Measurements from ENCODE around the gene ZNF593OS.

The ZNF593OS gene

GRCh38 chr1:26213335-26213905 is 41.8 kb upstream of the ZNF593OS start:
- Histone ChIP-seq H3K23ac (ENCODE audit: low read length) (no peak overlapping the region), H4K5ac (ENCODE audit: low read length) (no peak overlapping the region), H3K27ac (ENCODE audit: low read depth, low read length) (no peak overlapping the region), H3K4me2 (ENCODE audit: low read length) (no peak overlapping the region), H3K18ac (ENCODE audit: low read length) (no peak overlapping the region), H3K9ac (ENCODE audit: low read length) (no peak overlapping the region), H4K8ac (ENCODE audit: low read depth, low read length) (no peak overlapping the region), H3K36me3 (ENCODE audit: control insufficient read depth, insufficient read depth, low read length) (no peaks in the 10 kb centered on the region), H3K27me3 (ENCODE audit: insufficient read depth, low read length, poor library complexity) (no peaks in the 10 kb centered on the region), H3K79me2 (ENCODE audit: control insufficient read depth, insufficient read depth, low read length) (no peaks in the 10 kb centered on the region), H3K4me1 (ENCODE audit: control insufficient read depth, low read depth, low read length) (no peaks in the 10 kb centered on the region), H3K79me1 (ENCODE audit: low read length) (no peaks in the 10 kb centered on the region), H2AK5ac (ENCODE audit: low read length) (no peak overlapping the region), H2BK15ac (replicated peaks; ENCODE audit: low read depth) (no peak overlapping the region), H3K4me3 (ENCODE audit: low read length) (no peak overlapping the region), H2BK5ac (ENCODE audit: low read length) (no peak overlapping the region), H2BK120ac (ENCODE audit: low read depth, low read length) (no peak overlapping the region), H3K4ac (ENCODE audit: low read depth, low read length) (no peak overlapping the region), H3K56ac (ENCODE audit: low read length) (no peak overlapping the region)
- no CpG with 5 or more reads among the region's 6 CpGs for WGBS (ENCODE audit: extremely low coverage, insufficient coverage, low lambda C conversion rate)
- no peak for DNase-seq

- no peak overlapping the region for H2BK15ac ChIP-seq (replicated peaks; ENCODE audit: low read depth)
- no peak overlapping the region for H3K18ac ChIP-seq (ENCODE audit: low read length)
- H3K27me3 ChIP-seq (ENCODE audit: insufficient read depth, low read length, poor library complexity), result no peaks in the 10 kb centered on the region
- H3K79me2 ChIP-seq (ENCODE audit: control insufficient read depth, insufficient read depth, low read length), result no peaks in the 10 kb centered on the region
- H3K56ac ChIP-seq (ENCODE audit: low read length), result no peak overlapping the region
- H2AK5ac ChIP-seq (ENCODE audit: low read length), result no peak overlapping the region
- WGBS (ENCODE audit: extremely low coverage, insufficient coverage, low lambda C conversion rate), result no CpG with 5 or more reads among the region's 5 CpGs
- H3K23ac ChIP-seq (ENCODE audit: low read length), result no peak overlapping the region
- no peak overlapping the region for H3K4ac ChIP-seq (ENCODE audit: low read depth, low read length)
- H2BK5ac ChIP-seq (ENCODE audit: low read length), result no peak overlapping the region
- no peak overlapping the region for H3K27ac ChIP-seq (ENCODE audit: low read depth, low read length)
- no peak overlapping the region for H4K5ac ChIP-seq (ENCODE audit: low read length)
- no peaks in the 10 kb centered on the region for H3K4me1 ChIP-seq (ENCODE audit: control insufficient read depth, low read depth, low read length)
- H3K9ac ChIP-seq (ENCODE audit: low read length), result no peak overlapping the region
- H3K79me1 ChIP-seq (ENCODE audit: low read length), result no peaks in the 10 kb centered on the region
- H3K4me3 ChIP-seq (ENCODE audit: low read length), result no peak overlapping the region
- H3K4me2 ChIP-seq (ENCODE audit: low read length), result no peak overlapping the region
- H2BK120ac ChIP-seq (ENCODE audit: low read depth, low read length), result no peak overlapping the region
- no peak overlapping the region for H4K8ac ChIP-seq (ENCODE audit: low read depth, low read length)
- DNase-seq, result no peak
- no peaks in the 10 kb centered on the region for H3K36me3 ChIP-seq (ENCODE audit: control insufficient read depth, insufficient read depth, low read length)
These were observed 41.1 kb upstream of the ZNF593OS start for GRCh38 chr1:26212726-26213125.

DNA sequence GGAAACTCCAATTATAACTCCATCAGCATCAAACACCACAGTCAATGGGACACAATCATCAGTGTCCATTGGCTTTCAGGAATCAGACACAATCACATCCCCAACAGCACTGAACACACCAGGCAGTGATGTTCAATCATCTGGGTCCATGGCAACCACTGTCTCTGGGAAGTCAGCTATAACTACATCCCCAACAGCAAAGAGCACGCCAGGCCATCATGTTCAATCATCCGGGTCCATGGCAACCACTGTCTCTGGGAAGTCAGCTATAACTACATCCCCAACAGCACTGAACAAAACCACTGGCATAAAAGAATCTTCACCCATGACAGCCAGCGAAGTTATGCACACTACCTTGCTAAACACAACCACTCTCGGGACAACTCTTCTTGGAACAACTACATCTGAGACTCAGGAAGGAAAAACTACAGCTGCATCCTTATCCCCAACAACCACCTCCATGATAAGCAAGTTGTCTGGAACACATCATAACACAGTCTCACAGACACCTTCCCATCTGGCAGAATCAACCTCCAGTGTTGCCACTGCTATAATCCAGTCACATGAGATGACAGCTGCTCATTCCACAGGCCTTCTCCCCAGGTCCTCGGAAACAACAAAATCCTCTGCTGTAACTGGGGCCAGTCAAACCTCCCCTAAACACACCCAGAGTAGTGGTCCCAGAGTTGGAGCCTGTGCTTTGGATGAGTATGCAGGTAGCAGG is 38.7 kb upstream of the ZNF593OS start:
- DNase-seq, result no peak
- WGBS (ENCODE audit: extremely low coverage, insufficient coverage, low lambda C conversion rate), result no CpG with 5 or more reads among the region's 5 CpGs
- no peak overlapping the region for H3K27ac ChIP-seq (ENCODE audit: low read depth, low read length)

GRCh38 chr1:26203642-26204318 is 32.1 kb upstream of the ZNF593OS start:
- no peak overlapping the region for H3K4me2 ChIP-seq (ENCODE audit: low read length)
- H3K27ac ChIP-seq (ENCODE audit: low read depth, low read length), result no peak overlapping the region
- no peak overlapping the region for H3K23ac ChIP-seq (ENCODE audit: low read length)
- no CpG with 5 or more reads among the region's 9 CpGs for WGBS (ENCODE audit: extremely low coverage, insufficient coverage, low lambda C conversion rate)
- H3K56ac ChIP-seq (ENCODE audit: low read length), result no peak overlapping the region
- H3K79me2 ChIP-seq (ENCODE audit: control insufficient read depth, insufficient read depth, low read length), result no peaks in the 10 kb centered on the region
- no peaks in the 10 kb centered on the region for H3K27me3 ChIP-seq (ENCODE audit: insufficient read depth, low read length, poor library complexity)
- no peak overlapping the region for H2AK5ac ChIP-seq (ENCODE audit: low read length)
- H3K4me1 ChIP-seq (ENCODE audit: control insufficient read depth, low read depth, low read length), result peaks cover 3% of the 10 kb centered on the region
- no peak overlapping the region for H3K4me3 ChIP-seq (ENCODE audit: low read length)
- H3K4ac ChIP-seq (ENCODE audit: low read depth, low read length), result no peak overlapping the region
- no peak overlapping the region for H3K9ac ChIP-seq (ENCODE audit: low read length)
- no peak overlapping the region for H3K18ac ChIP-seq (ENCODE audit: low read length)
- peak; percentile 30 for DNase-seq
- H2BK120ac ChIP-seq (ENCODE audit: low read depth, low read length), result no peak overlapping the region
- H4K8ac ChIP-seq (ENCODE audit: low read depth, low read length), result no peak overlapping the region
- no peaks in the 10 kb centered on the region for H3K79me1 ChIP-seq (ENCODE audit: low read length)
- H3K36me3 ChIP-seq (ENCODE audit: control insufficient read depth, insufficient read depth, low read length), result no peaks in the 10 kb centered on the region
- no peak overlapping the region for H2BK15ac ChIP-seq (replicated peaks; ENCODE audit: low read depth)
- H2BK5ac ChIP-seq (ENCODE audit: low read length), result no peak overlapping the region
- H4K5ac ChIP-seq (ENCODE audit: low read length), result no peak overlapping the region

More for the DNA sequence above, 38.7 kb upstream of the ZNF593OS start:
- Histone ChIP-seq H3K79me2 (ENCODE audit: control insufficient read depth, insufficient read depth, low read length) (no peaks in the 10 kb centered on the region), H3K56ac (ENCODE audit: low read length) (peak overlapping the region; percentile 1), H2BK5ac (ENCODE audit: low read length) (no peak overlapping the region), H3K23ac (ENCODE audit: low read length) (no peak overlapping the region), H2BK120ac (ENCODE audit: low read depth, low read length) (no peak overlapping the region), H2BK15ac (replicated peaks; ENCODE audit: low read depth) (no peak overlapping the region), H3K4me2 (ENCODE audit: low read length) (no peak overlapping the region), H3K79me1 (ENCODE audit: low read length) (no peaks in the 10 kb centered on the region), H3K4me1 (ENCODE audit: control insufficient read depth, low read depth, low read length) (no peaks in the 10 kb centered on the region), H3K36me3 (ENCODE audit: control insufficient read depth, insufficient read depth, low read length) (no peaks in the 10 kb centered on the region), H4K8ac (ENCODE audit: low read depth, low read length) (no peak overlapping the region), H3K27me3 (ENCODE audit: insufficient read depth, low read length, poor library complexity) (no peaks in the 10 kb centered on the region), H3K4ac (ENCODE audit: low read depth, low read length) (no peak overlapping the region), H4K5ac (ENCODE audit: low read length) (no peak overlapping the region), H3K18ac (ENCODE audit: low read length) (no peak overlapping the region), H3K4me3 (ENCODE audit: low read length) (no peak overlapping the region), H3K9ac (ENCODE audit: low read length) (no peak overlapping the region), H2AK5ac (ENCODE audit: low read length) (no peak overlapping the region)

GRCh38 chr1:26200413-26200812 is 28.8 kb upstream of the ZNF593OS start:
- Histone ChIP-seq H2AK5ac (ENCODE audit: low read length) (no peak overlapping the region), H3K27ac (ENCODE audit: low read depth, low read length) (no peak overlapping the region), H3K56ac (ENCODE audit: low read length) (peak overlapping the region; percentile 85), H3K27me3 (ENCODE audit: insufficient read depth, low read length, poor library complexity) (no peaks in the 10 kb centered on the region), H2BK120ac (ENCODE audit: low read depth, low read length) (no peak overlapping the region), H3K9ac (ENCODE audit: low read length) (peak overlapping the region; percentile 59), H3K4me3 (ENCODE audit: low read length) (no peak overlapping the region), H3K4ac (ENCODE audit: low read depth, low read length) (no peak overlapping the region), H4K5ac (ENCODE audit: low read length) (no peak overlapping the region), H3K36me3 (ENCODE audit: control insufficient read depth, insufficient read depth, low read length) (no peaks in the 10 kb centered on the region), H4K8ac (ENCODE audit: low read depth, low read length) (no peak overlapping the region), H3K23ac (ENCODE audit: low read length) (no peak overlapping the region), H3K79me1 (ENCODE audit: low read length) (no peaks in the 10 kb centered on the region), H3K4me2 (ENCODE audit: low read length) (no peak overlapping the region), H3K18ac (ENCODE audit: low read length) (no peak overlapping the region), H3K4me1 (ENCODE audit: control insufficient read depth, low read depth, low read length) (peaks cover 3% of the 10 kb centered on the region), H2BK15ac (replicated peaks; ENCODE audit: low read depth) (no peak overlapping the region), H3K79me2 (ENCODE audit: control insufficient read depth, insufficient read depth, low read length) (no peaks in the 10 kb centered on the region), H2BK5ac (ENCODE audit: low read length) (no peak overlapping the region)
- DNase-seq, result no peak
- no CpG with 5 or more reads among the region's 5 CpGs for WGBS (ENCODE audit: extremely low coverage, insufficient coverage, low lambda C conversion rate)

Measured in mesendoderm (in vitro differentiated cells).